ENCODE measurements around the gene DNAJC7.

The DNAJC7 gene, protein sequence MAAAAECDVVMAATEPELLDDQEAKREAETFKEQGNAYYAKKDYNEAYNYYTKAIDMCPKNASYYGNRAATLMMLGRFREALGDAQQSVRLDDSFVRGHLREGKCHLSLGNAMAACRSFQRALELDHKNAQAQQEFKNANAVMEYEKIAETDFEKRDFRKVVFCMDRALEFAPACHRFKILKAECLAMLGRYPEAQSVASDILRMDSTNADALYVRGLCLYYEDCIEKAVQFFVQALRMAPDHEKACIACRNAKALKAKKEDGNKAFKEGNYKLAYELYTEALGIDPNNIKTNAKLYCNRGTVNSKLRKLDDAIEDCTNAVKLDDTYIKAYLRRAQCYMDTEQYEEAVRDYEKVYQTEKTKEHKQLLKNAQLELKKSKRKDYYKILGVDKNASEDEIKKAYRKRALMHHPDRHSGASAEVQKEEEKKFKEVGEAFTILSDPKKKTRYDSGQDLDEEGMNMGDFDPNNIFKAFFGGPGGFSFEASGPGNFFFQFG

DNA sequence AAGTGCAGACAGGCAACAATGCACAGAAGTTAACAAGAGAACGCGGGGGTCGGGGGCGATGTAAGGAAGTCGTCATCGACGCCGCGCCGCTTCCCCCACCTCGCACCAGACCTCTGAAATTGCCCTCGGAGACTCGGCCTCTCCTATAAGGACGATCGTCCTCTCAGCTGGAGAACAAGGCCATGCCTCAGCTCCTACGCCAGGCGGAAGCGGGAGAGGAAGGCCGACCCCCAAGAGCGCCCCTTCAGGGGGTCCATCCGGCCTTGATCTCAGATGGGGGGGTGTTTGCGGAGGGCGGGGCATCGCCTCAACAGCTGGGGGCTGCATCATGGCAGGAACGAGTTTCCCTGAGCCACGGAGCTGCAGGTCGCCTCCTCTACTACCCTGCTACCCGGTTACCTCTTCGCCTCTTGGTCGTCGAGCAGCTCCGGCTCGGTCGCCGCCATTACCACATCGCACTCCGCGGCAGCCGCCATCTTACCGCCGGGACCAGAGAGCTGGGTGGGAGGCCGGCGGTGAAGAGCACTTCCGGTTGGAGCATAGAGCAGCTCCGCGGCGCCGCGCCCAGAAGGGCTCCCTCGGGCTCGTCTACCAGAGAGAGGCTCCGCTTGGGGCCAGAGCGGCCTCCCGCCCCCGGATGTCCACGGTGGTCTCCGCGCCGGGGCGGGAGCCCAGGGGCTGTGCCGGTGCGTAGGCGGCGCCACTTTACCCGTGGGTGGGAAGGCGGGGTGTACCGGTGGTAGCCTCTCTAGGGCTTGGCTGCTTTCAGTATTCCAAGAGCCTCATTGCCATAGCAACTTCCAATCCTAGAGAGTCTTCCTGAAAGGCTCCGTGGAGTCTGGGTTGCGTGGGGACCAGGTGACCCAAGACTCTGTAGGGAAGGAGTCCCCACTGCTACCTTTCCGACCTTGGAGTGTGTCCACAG lies at the start of gene DNAJC7:
TSS of gene DNAJC7 (minus strand) at position 499 of the 925 bp plus-strand sequence. CDS start at position 476, 23 bp downstream.
- DNase-seq (ENCODE audit: low read depth in 3 of 3) = peak; percentile 82 to 84 (median 82)

DNA sequence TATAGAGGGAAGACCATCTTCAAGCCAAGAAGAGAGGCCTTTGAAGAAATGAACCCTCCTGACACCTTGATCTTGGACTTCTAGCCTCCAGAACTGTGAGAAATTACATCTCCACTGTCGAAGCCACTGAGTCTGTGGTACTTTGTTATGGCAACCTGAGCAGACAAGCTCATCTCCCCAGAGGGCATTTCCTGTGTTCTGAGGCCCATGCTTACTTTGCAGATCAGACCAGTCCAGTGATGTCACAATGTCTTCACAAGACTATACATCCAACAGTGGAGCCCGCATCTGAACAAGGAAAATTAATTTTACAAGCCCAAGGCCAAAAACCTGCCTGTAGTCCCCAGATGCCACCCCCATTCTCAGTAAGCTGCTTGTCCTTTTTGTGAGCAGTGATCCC lies 48.0 kb upstream of the DNAJC7 start:
- no peak for DNase-seq (ENCODE audit: low read depth in 3 of 3)

DNA sequence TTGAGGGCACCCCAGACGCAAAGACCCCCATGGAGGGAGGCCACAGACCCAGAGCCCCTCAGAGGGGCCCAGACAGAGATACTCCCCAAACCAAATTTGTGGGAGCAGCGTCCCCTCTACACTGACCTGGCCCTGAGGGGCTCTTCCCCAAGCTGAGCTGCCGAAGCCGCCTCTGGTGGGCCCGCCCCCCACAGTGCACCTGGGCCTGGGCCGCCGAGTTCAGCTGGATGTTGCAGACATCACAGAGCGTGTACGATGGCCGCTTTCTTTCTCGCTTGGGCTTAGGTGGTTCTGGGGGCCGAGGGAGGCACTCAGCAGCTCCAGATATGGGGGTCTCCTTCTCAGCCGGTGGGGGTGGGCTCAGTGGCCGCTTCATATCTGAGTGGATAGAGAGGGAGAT lies 45.4 kb upstream of the DNAJC7 start:
- no peak for DNase-seq (ENCODE audit: low read depth in 3 of 3)

DNA sequence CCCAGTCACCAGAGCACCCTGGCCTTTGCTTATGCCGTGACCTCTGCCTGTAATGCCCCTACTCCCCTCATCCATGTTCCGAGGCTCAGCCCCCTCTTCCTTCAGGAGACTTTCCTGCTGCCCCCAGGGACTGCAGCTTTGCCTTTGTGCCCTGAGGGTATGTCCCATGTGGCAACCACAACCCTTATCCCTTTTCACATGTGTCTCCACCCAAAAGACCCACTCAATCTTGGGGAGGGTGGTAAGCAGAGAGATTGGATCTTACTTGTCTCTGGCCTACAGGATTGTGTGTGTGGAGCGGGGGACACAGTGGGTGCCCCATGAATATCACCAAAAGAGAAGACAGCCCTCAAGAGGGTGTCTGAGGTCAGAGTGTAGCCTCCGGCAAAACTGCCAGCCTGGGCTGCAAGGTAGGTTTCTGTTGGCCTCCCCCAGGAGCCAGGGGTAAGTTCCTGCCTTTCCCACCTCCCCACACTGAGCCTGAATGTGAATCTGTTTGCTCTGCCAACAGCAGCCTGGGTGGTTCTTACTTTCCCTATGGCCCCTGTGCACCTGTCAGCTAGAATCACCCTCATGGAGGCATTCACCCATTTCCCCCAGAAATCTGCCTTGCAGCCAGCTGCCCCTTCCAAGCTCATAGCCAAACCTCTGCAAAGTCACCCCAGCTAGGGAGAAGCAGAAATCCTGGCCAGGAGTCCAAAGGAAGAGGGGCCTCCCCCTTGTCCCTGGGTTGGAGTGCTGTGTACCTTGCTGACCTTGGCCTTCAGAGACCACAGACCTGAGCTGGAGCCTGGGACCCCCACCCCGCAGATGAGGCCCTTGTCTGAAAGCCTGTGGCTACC lies 44.6 kb upstream of the DNAJC7 start:
- DNase-seq (ENCODE audit: low read depth in 3 of 3) = no peak

DNA sequence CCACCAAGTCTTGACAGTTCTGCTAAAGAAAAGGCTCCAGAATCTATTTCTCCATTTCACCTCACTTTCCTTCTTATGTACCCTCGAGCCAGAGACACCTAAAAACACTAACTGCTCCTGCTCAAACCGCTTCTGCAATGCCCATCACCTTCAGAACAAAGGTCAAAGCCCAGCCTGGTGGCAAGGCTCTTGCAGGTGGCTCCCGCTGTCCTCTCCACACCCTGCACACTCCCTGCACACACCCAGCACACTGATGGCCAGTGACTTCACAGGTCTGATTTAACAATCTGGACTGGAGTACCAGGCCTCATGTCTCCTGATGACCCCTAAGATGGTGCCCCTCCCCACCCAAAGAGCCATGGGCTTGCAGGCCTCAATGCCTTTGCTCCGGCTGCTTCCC lies 43.0 kb upstream of the DNAJC7 start:
- DNase-seq (ENCODE audit: low read depth in 3 of 3) = no peak

DNA sequence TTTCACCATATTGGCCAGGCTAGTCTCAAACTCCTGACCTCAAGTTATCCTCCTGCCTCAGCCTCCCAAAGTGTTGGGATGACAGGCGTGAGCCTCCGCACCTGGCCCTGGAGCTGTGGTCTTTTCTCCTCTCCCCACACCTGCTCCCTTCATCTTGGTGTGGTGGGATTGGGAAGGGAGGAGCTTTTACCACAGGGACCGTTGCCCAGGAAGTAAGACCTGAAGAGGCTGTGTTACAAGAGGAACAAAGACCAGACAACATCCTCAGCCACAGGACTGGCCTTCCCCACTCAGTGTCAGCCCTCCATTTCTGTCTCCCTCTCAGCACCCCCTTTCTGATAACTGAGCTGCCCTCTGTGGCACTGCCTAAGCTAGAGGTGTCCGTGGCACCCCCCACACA lies 42.6 kb upstream of the DNAJC7 start:
- no peak for DNase-seq (ENCODE audit: low read depth in 3 of 3)

DNA sequence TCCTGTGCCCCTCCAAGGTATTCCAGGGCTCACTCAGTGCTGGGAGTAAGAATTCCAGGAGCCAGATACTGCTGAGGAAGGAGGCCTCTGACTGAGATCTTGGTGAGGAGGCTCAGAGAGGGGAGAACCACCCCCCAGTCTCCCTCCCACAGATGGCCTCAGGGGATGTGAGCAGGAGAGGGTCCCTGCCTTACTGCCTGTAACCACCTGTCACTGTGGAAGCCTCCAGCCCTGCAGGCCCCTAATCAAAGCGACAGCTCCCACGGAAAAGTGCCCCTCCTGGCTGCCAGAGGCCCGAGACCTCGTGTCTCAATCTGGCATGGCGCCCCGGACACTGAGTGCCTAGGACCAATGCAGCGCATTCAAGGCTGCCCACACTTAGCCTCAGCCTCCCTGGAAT lies 40.8 kb upstream of the DNAJC7 start:
- no peak for DNase-seq (ENCODE audit: low read depth in 3 of 3)

DNA sequence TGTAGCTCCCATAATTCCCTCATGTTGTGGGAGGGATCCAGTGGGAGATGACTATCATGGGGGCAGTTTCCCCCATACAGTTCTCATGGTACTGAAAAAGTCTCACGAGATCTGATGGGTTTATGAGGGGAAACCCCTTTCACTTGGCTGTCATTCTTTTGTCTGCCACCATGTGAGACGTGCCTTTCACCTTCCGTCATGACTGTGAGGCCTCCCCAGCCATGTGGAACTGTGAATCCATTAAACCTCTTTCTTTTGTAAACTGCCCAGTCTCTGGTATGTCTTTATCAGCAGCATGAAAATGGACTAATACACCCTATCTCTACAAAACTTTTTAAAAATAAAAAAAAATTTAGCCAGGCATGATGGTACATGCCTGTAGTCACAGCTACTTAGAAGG lies 39.4 kb upstream of the DNAJC7 start:
- DNase-seq (ENCODE audit: low read depth in 3 of 3) = no peak

DNA sequence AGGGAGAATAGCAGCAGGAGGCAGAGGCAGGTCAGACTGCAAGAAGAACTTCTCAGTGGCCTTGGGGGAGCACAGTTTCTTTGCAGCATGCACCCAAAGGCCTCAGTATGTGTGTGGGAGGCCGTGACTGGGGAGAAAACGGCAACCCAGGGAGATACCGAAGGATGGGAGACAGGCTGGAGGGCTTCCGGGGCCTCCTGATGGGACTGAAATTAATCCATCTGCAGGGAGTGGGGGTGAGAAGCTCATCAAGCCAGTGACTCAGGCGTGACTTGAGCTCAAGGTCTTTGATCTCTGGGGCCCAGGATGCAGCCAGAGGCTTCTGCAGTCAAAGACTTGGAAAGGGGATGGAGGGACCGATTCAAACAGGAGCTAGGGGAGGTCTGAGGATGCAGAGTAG lies 38.3 kb upstream of the DNAJC7 start:
- DNase-seq (ENCODE audit: low read depth in 3 of 3) = no peak

DNA sequence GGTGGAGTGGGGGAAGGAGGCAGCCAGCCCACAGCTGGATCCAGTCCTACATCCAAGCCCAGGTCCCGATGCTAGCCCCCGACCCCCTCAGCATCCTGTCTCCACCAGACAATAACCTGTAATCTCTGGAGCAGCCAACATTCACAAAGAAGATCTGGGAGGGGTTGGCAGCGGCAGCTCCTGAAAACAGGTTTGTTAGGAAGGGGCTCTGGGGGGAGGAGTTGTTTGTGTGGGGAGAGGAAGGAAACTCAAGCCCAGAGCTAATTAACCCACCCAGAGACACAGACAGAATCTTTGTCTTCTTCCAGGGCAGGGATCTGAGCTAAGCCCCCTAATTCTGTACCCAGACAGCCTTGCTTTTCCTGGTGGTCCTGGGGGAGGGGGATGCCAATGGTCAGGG lies 37.8 kb upstream of the DNAJC7 start:
- DNase-seq (ENCODE audit: low read depth in 3 of 3) = no peak

DNA sequence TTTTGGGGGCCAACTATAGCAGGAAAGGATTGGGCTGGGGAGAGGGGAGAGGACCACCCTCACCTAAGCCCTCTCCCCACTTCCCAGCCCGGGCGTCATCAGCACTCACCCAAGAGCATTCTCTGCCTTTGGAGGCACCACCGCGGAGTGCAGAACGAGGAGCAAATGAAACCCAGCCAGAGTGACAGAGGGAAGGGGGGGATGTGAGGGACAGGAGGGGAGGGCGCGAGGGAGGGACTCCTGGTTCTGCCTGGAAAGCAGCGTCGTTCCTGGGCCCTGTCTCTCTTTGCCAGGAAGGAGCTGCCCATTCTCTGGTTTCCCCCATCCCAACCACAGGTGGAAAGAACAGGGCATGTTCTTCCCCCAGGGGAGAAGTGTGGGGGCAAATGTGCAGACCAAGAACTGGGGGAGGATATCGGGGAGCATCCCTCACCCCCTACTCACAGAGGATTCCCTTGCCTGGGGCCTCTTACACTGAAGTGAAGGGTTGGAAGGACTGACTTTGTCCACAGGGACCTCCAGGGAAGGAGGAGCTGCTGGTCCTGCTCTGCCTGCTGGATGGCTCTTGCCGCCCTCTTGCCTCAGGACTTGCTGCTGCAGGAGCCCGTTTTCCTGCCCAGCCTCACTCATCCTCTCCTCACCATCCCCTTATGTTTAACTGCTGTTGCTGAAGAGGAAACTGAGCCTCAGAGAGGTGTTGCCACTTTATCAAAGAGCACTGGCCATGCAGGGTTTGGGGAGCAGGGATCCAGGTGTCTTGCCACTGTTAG lies 36.7 kb upstream of the DNAJC7 start:
- DNase-seq (ENCODE audit: low read depth in 3 of 3) = no peak

DNA sequence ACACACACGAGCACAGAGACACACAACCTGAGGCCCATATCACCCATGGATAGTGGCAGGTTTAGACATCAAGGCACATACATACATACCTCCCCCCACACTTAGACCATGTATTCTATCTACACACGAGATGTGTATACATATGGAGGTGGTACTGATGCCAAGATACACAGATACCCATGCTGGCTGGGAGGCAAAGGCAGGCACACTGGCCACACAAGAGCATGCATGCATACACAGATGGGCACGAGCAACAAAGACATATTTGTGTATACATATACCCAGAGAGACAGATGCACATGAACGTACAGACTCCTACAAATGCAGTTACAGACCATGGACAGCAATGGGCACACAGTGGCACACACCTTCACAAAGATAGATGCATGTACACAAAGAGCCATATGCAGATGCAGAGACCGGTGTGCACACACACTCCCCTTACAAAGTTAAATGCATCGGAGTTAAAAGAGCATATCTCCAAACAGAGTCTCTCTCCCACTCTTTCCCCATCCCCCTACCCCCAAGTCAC lies 35.2 kb upstream of the DNAJC7 start:
- DNase-seq (ENCODE audit: low read depth in 3 of 3) = no peak

DNA sequence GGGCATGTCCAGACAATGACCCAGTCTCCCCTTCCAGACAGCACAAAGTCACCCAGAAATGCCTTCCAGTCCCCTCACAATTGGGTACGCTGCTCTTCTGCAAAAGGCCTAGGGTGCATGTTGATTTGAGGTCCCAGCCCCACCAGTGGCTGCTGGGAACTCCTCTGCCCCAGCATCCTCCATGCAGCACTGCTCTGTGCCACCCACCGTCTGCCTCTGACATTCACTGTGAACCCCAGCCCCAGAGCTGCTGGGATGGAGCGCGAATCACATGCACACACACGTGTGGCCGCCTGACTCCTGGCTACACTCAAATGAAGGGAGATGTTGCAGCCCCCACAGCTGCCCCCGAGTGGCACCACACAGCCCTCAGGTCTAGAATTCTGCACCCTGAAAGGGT lies 34.4 kb upstream of the DNAJC7 start:
- no peak for DNase-seq (ENCODE audit: low read depth in 3 of 3)

DNA sequence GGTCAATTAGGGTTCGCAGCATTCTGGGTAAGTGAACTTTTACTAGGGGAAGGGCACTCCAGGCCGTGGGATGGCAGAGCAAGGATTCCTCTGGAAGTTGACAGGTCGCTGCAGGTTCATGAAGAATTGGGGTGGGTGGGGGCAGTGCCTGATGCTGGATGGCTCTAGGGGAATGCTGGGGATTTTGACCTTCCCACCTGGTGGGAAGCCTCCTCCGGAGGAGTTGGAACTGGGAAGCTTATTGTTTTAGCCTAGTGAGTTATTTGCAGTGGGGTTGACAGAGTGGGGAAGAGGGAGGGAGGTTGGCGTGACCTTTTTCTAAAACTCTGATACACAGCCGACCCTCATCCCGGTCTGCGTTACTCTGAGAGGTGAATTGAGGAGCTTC lies 33.8 kb upstream of the DNAJC7 start:
- DNase-seq (ENCODE audit: low read depth in 3 of 3) = no peak

DNA sequence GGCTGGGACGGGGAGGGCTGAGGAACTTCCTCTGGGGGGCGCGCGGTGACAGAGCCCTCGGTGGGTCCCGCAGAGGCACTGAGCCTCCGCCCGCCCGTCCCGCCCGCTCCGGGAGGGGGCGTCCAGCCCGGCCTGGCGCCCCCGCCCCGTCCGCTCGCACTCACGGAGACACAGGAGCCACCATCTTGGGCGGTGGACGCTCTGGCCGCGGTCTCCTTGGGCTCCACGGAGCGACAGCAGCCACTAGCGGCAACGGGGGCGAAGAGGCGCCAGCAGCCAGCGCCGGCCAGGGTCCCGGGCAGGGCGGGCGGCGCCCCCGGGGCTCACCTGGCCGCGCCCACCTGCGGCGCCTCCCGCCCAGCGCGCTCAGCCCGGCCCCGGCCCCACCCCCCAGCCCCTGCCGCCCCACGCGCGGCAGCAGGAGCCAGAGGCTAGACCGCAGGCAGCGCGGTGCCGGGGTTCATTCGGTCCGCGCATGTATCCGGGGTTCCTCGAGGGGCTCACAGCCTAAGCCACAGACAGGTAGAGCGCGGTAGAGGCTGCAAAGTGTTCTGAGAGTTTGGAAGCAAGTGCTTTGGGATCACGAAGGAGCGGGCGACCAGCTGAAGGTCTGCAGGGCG lies 33.3 kb upstream of the DNAJC7 start, which contains the start of gene C17orf113:
TSS of gene C17orf113 (minus strand) at position 209 of the 620 bp plus-strand sequence. CDS start 7,225 bp downstream, outside the sequence.
- DNase-seq (ENCODE audit: low read depth in 3 of 3) = peak in 1 of 3 donors; percentile 27

DNA sequence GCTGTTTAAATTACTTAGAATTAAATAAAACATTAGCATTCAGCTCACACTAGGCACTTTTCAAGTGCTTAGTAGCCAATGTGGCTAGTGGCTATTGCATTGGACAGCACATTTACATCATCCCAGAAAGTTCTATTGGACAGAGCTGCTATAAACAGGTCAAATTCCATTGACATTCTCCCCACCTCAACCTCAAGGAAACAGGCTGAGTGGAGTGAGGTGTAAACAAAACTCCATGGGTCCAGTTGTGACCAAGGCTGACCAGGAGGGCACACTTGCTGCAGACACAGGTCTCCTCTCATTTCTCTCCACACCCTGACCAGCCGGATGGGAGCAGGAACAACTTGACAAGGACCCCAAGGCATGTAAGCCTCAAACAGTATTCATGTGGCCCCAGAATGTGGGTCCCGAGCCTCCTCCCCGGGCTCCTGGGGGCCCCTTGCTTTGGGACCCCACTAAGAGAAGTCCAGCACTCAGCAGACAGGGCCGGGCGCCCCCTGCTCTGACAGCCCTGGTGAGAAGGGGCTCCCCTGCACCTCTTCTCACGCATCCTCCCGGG lies 32.7 kb upstream of the DNAJC7 start:
- no peak for DNase-seq (ENCODE audit: low read depth in 3 of 3)

DNA sequence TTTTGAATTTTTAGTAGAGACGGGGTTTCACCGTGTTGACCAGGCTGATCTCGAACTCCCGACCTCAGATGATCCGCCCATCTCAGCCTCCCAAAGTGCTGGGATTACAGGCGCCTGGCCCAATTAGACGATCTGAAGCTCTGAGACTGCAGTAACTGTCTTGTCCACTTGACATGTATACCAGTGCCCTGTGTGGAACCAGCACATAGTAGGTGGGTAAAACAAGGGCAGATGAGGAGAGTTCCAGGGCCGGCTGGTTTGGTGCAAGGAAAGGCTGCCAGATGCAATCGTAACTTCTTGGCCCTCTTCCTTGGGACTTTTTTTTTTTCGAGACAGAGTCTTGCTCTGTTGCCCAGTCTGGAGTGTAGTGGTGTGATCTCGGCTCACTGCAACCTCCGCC lies 30.1 kb upstream of the DNAJC7 start:
- DNase-seq (ENCODE audit: low read depth in 3 of 3) = no peak

DNA sequence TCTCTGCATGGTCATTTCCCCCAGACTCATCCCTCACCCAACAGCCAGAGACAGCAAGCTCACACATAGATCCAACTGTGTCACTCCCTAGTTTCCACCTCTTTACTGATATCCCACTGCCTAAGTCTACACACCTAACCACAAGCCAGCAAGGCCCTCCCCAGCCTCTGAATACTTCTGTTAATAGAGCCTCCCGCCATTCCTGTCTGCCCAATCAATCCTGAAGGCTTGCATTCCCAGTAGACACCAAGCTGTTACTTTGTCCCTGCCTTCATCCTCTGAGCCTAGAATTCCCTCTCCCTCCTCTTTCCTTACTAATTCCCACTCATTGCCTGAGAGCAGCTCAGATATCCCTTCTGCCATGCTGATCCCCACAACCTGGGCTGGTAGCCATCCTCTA lies 28.5 kb upstream of the DNAJC7 start:
- DNase-seq (ENCODE audit: low read depth in 3 of 3) = no peak

DNA sequence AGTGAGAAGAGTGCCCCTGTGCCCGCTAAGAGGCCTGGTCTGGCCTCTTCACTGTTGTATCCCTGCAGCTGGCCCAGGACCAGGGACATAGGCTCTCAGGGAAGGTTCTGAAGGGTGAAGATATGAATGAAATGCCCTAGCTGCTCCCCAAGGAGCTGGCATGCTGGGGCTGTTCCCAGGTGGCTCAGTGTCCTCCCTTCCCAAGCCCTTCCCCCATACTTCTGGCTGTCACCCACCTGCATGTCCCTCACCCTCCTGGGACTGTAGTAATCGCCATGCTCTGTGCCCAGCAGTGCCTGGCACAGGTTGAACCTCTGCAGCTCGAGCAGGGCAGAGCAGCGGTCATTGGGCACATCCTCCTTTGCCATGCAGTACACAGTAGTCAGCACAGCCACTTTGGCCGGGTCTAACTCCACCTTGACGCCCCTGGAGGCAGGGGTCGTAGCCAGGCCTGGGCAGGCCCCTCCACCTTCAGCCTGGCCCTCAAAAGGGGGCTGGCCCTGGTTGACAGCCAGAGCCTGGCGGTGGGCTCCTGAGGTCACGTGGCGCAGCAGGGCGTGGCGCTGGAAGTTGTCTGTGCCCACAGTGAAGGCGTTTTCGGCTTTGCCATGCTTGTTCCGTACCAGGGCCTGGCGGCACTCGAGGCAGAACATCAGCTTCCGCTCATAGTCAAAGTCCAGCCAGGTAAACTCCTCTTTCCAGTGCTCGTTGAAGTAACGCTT lies 25.5 kb upstream of the DNAJC7 start:
- no peak for DNase-seq (ENCODE audit: low read depth in 3 of 3)

All from stimulated activated CD4-positive, alpha-beta T cell treated with anti-CD3 and anti-CD28 coated beads, TNF-alpha, amount 100 ng/mL, for 48 hours (primary cell).